ENCODE data around the gene CASZ1. TPM values are rescaled to one million over a fixed set of nuclear protein-coding genes. Genes with fewer than 3 reads are reported as not detected.

CASZ1 gene
- total and polyA plus RNA-seq, 9 of the 15 experiments (the other 6 are each of a cell fraction or from before 2014, with no cell fraction given) = 0.01 to 4.0 (median 0.76) TPM; not detected in 1

GRCh38 chr1:10775763-10776162 lies 20.7 kb downstream of the CASZ1 start:
- BruUV-seq (replicated peaks) = no TSS peak
- H3K9me1 ChIP-seq (ENCODE audit: control insufficient read depth, insufficient read depth, low read length) = peaks cover 4% of the 10 kb centered on the region
- H3K36me3 ChIP-seq (ENCODE audit: control insufficient read depth, insufficient read depth, low read length) = no peaks in the 10 kb centered on the region
- CTCF ChIA-PET (ENCODE audit: low intra/inter-chr PET ratio) = interaction anchor here (0.6 kb wide), 1 partner anchor 202 kb away, joined by 3 read pairs; no protein-coding TSS in a partner anchor
- no peaks in the 10 kb centered on the region for H3K79me2 ChIP-seq (ENCODE audit: control insufficient read depth, insufficient read depth, low read length)
- POLR2A ChIA-PET = interaction anchor here (0.6 to 1.1 kb wide), 3 partner anchors 11 to 135 kb away, joined by 3 to 5 read pairs (median 4); no protein-coding TSS in a partner anchor
- no peak for FAIRE-seq
- TF ChIP-seq KLF1 (tag; IDR thresholded peaks at IDR 0.05) = no peak
- TF ChIP-seq DPF2 (IDR thresholded peaks at IDR 0.05) = no peak
- no peak for TF ChIP-seq SMAD4 (CRISPR knock-in tag; conservative IDR thresholded peaks at IDR 0.05)
- TF ChIP-seq FOSL1 (tag; conservative IDR thresholded peaks at IDR 0.05) = no peak
- TF ChIP-seq NELFE (IDR thresholded peaks at IDR 0.05; ENCODE audit: insufficient read depth, insufficient read length) = no peak
- no peak for TF ChIP-seq HLTF (IDR thresholded peaks at IDR 0.05)
- TF ChIP-seq, protein P1, sequence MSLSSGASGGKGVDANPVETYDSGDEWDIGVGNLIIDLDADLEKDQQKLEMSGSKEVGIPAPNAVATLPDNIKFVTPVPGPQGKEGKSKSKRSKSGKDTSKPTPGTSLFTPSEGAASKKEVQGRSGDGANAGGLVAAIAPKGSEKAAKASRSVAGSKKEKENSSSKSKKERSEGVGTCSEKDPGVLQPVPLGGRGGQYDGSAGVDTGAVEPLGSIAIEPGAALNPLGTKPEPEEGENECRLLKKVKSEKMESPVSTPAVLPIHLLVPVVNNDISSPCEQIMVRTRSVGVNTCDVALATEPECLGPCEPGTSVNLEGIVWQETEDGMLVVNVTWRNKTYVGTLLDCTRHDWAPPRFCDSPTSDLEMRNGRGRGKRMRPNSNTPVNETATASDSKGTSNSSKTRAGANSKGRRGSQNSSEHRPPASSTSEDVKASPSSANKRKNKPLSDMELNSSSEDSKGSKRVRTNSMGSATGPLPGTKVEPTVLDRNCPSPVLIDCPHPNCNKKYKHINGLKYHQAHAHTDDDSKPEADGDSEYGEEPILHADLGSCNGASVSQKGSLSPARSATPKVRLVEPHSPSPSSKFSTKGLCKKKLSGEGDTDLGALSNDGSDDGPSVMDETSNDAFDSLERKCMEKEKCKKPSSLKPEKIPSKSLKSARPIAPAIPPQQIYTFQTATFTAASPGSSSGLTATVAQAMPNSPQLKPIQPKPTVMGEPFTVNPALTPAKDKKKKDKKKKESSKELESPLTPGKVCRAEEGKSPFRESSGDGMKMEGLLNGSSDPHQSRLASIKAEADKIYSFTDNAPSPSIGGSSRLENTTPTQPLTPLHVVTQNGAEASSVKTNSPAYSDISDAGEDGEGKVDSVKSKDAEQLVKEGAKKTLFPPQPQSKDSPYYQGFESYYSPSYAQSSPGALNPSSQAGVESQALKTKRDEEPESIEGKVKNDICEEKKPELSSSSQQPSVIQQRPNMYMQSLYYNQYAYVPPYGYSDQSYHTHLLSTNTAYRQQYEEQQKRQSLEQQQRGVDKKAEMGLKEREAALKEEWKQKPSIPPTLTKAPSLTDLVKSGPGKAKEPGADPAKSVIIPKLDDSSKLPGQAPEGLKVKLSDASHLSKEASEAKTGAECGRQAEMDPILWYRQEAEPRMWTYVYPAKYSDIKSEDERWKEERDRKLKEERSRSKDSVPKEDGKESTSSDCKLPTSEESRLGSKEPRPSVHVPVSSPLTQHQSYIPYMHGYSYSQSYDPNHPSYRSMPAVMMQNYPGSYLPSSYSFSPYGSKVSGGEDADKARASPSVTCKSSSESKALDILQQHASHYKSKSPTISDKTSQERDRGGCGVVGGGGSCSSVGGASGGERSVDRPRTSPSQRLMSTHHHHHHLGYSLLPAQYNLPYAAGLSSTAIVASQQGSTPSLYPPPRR (CRISPR knock-in tag; IDR thresholded peaks at IDR 0.05; ENCODE audit: borderline replicate concordance) = no peak
- TF ChIP-seq, protein P2, sequence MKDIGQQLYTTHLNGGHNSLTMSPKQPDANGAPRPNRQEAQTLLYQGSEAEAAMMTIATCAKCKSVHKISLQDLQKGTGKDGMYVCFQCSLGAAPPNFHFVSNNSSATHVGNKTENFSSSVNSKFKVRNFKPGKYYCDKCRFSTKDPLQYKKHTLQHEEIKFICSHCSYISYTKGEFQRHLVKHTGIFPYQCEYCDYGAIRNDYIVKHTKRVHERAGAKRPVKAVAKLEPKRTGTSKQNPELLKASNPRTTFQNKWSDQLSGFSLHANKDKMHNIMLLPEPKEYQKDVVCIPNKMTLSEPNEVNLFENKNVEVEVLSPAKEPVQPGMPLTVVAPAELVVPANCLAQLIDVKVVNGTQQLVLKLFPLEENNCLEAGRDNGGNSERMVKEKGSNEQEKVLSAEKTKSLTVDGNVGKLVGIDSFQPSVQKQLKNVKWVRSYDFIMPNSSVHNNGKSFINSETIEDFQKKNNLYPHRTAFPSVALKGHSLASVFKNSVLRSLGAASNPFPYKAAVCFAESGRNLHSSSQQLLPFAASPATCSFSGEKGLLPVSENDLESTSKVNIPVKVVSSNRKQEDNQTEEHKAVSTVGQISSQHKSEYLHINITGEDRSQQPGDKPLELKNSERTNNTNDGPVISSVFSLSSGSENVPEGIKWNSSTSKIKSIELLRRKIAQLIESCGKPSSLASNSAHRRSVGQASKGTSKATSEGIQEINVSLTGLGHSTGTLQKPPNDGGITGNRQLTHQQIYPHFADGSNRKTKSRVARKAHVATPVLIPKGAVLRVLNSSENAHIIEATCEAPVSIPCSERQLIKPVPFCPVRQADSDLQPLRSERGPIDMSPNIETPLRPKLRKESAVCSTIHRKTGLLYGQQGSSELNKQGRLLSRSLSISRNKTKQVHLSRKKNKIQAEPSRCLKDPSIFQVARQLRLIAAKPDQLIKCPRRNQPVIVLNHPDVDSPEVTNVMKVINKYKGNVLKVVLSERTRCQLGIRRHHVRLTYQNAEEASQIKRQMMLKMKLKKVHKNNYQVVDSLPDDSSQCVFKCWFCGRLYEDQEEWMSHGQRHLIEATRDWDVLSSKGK (CRISPR knock-in tag; IDR thresholded peaks at IDR 0.05) = no peak
- no peak for TF ChIP-seq CHD2 (IDR thresholded peaks at IDR 0.05; ENCODE audit: low read depth, low read length)
- TF ChIP-seq SIN3B (IDR thresholded peaks at IDR 0.05; ENCODE audit: low read depth) = no peak
- no peak for TF ChIP-seq PRMT5 (CRISPR knock-in tag; IDR thresholded peaks at IDR 0.05)
- TF ChIP-seq ZFP36 (IDR thresholded peaks at IDR 0.05; ENCODE audit: low read depth, low read length, partially characterized antibody) = no peak
- TF ChIP-seq, protein P3, sequence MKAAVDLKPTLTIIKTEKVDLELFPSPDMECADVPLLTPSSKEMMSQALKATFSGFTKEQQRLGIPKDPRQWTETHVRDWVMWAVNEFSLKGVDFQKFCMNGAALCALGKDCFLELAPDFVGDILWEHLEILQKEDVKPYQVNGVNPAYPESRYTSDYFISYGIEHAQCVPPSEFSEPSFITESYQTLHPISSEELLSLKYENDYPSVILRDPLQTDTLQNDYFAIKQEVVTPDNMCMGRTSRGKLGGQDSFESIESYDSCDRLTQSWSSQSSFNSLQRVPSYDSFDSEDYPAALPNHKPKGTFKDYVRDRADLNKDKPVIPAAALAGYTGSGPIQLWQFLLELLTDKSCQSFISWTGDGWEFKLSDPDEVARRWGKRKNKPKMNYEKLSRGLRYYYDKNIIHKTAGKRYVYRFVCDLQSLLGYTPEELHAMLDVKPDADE (conservative IDR thresholded peaks at IDR 0.05; ENCODE audit: control insufficient read depth, low read depth, low read length) = no peak
- no peak overlapping the region for H3K9ac ChIP-seq (ENCODE audit: insufficient read depth in 1 of 2, low read depth in 2 of 2, low read length in 2 of 2)
- H3K4me2 ChIP-seq (ENCODE audit: insufficient read depth, low read length) = no peak overlapping the region
- no peak overlapping the region for H3K27ac ChIP-seq (ENCODE audit: extremely low read depth, low read depth, low read length)
- no peak overlapping the region for H3K4me3 ChIP-seq
- ATAC-seq = no peak
- peaks cover 60 to 86% of the 10 kb centered on the region in 2 experiments for H3K27me3 ChIP-seq (ENCODE audit: control insufficient read depth in 2 of 2, insufficient read depth in 2 of 2, low read length in 2 of 2)
- peaks cover 3% of the 10 kb centered on the region for H4K20me1 ChIP-seq (replicated peaks; ENCODE audit: control insufficient read depth, insufficient read depth, low read length)
- in situ Hi-C loops (cut with MboI) = no loop called here
- H3K4me1 ChIP-seq (replicated peaks in 1 of 2; ENCODE audit: control insufficient read depth in 2 of 2, insufficient read depth in 2 of 2, low read length in 2 of 2) = peaks cover 0 to 3% of the 10 kb centered on the region in 2 experiments; a peak in 1 of 5 replicates
- no peak for DNase-seq (ENCODE audit: extremely low read depth in 1 of 4, low spot score in 3 of 4)
- intact Hi-C loops (cut with micrococcal nuclease) = no loop called here
- no peak overlapping the region for H2AFZ ChIP-seq (ENCODE audit: low read depth, low read length)
- H3K9me3 ChIP-seq (replicated peaks; ENCODE audit: control insufficient read depth, insufficient read depth, low read depth, low read length) = no peaks in the 10 kb centered on the region
- under 1% methylated on average over 9 of the region's 9 CpGs for WGBS (ENCODE audit: insufficient coverage, low coverage, missing lambda C conversion rate)
